GM12878 (cell line): Measurements from ENCODE around the gene SLC9A3. TPM values are rescaled to one million over a fixed set of nuclear protein-coding genes. Genes with fewer than 3 reads are reported as not detected.

ENCODE experiments used
- ATAC-seq: fragments of 200-7000 bp; cut with Tn5 transposase; 3 replicates; pipeline ENCODE4 v1.9.1; 2020; ENCODE audit warnings: mild to moderate bottlenecking, moderate library complexity
- BruUV-seq: library from RNA; stranded (reverse); fragments of 400-500 nt; replicated peaks from 2 replicates; lab custom pipeline; 2021; lab: Mats Ljungman, UMichigan
- CTCF ChIA-PET: fragments of 300-600 bp; sonication (Branson Sonifier 250); formaldehyde crosslinking; extraction: SDS; loops from one replicate; lab custom pipeline; 2021; ENCODE audit warnings: inconsistent platforms; lab: Yijun Ruan, JAX
- POLR2A ChIA-PET: fragments of 350-600 bp; formaldehyde crosslinking; extraction: SDS; loops from one replicate; lab custom pipeline; 2021; ENCODE audit warnings: inconsistent platforms; lab: Charles Lee
- RAD21 ChIA-PET: fragments of 300-600 bp; sonication (Branson Sonifier 250); formaldehyde crosslinking; loops from one replicate; lab custom pipeline; 2023; ENCODE audit warnings: antibody characterized with exemption; ENCODE audit not compliant: unreplicated experiment; lab: Charles Lee
- SMC1A ChIA-PET: fragments of 300-600 bp; sonication (Branson Sonifier 250); formaldehyde crosslinking; loops from one replicate; lab custom pipeline; 2023; ENCODE audit not compliant: unreplicated experiment, uncharacterized antibody; lab: Charles Lee
- DNase-seq: peaks from one replicate; pipeline ENCODE4 v3.0.0-alpha.2; 2011; ENCODE audit warnings: low read depth, low spot score
- FAIRE-seq: peaks from 3 replicates; lab custom pipeline; 2011; peaks lifted over from hg19 to GRCh38; lab: Jason Lieb, UNC
- H2AFZ ChIP-seq: 2 replicates; pipeline ENCODE4 v1.6.0; 2011; ENCODE audit warnings: low read depth, low read length, control low read depth; ENCODE audit not compliant: control insufficient read depth
- H3K27ac ChIP-seq: 2 replicates; pipeline ENCODE4 v1.5.1; 2011; ENCODE audit warnings: control low read depth; ENCODE audit not compliant: control insufficient read depth, insufficient read depth
- H3K27me3 ChIP-seq, 2 experiments: replicated peaks in 1 of 2; 2 replicates each; pipeline versions ENCODE4 v1.6.0 to v1.6.1; 2011; ENCODE audit warnings: low read length in 1 of 2; ENCODE audit not compliant: control insufficient read depth in 2 of 2, insufficient read depth in 2 of 2
- H3K36me3 ChIP-seq, 2 experiments: 2 replicates each; pipeline ENCODE4 v1.5.1; 2011; ENCODE audit warnings: low read length in 1 of 2; ENCODE audit not compliant: control insufficient read depth in 2 of 2, insufficient read depth in 2 of 2
- H3K4me1 ChIP-seq: 2 replicates; pipeline ENCODE4 v1.6.1; 2011; ENCODE audit warnings: mild to moderate bottlenecking, low read length, moderate library complexity, mixed read lengths; ENCODE audit not compliant: control insufficient read depth, insufficient read depth
- H3K4me2 ChIP-seq: 2 replicates; pipeline ENCODE4 v1.6.0; 2011; ENCODE audit warnings: control low read depth; ENCODE audit not compliant: control insufficient read depth, insufficient read depth
- H3K4me3 ChIP-seq: fragments of 200-600 bp; sonication (generic); 2 replicates; pipeline ENCODE4 v1.5.1; 2016
- H3K79me2 ChIP-seq: 2 replicates; pipeline ENCODE4 v1.6.0; 2011; ENCODE audit warnings: low read length; ENCODE audit not compliant: control insufficient read depth, insufficient read depth
- H3K9ac ChIP-seq: 2 replicates; pipeline ENCODE4 v1.8.0; 2011; ENCODE audit warnings: low read length, control low read depth, mixed read lengths; ENCODE audit not compliant: control insufficient read depth, insufficient read depth
- H3K9me3 ChIP-seq: replicated peaks from 3 replicates; pipeline ENCODE4 v1.5.1; 2011; ENCODE audit warnings: mild to moderate bottlenecking, low read length; ENCODE audit not compliant: control insufficient read depth, insufficient read depth
- H4K20me1 ChIP-seq: 2 replicates; pipeline ENCODE4 v1.6.0; 2011; ENCODE audit not compliant: control insufficient read depth, insufficient read depth
- BHLHE40 ChIP-seq, 2 experiments: fragments of 450-650 bp in 1 of 2; IDR thresholded peaks; 2 replicates each; pipeline ENCODE4 v1.6.1; 2011 to 2017; ENCODE audit warnings: low read depth in 2 of 2, borderline replicate concordance in 1 of 2, improper control_type of control experiment in 1 of 2, low read length in 1 of 2, mild to moderate bottlenecking in 1 of 2
- FOXM1 ChIP-seq: IDR thresholded peaks from 2 replicates; pipeline ENCODE4 v1.6.1; 2012; ENCODE audit warnings: low read depth, mild to moderate bottlenecking, inconsistent platforms, low read length, moderate library complexity
- MEF2B ChIP-seq: fragments of 450-650 bp; IDR thresholded peaks from 2 replicates; pipeline ENCODE4 v1.6.1; 2018; ENCODE audit warnings: mild to moderate bottlenecking, moderate library complexity; ENCODE audit not compliant: partially characterized antibody, poor library complexity, severe bottlenecking
- YBX1 ChIP-seq: fragments of 450-650 bp; IDR thresholded peaks from 2 replicates; pipeline ENCODE4 v1.6.1; 2016; ENCODE audit warnings: antibody characterized with exemption
- WGBS: methylation state at CpG from one replicate; pipeline ENCODE4 v1.1.6; 2016; ENCODE audit warnings: low lambda C conversion rate; ENCODE audit not compliant: insufficient replicate concordance, insufficient coverage; ENCODE audit errors: missing lambda C conversion rate; 5-methylcytosine and 5-hydroxymethylcytosine counted together
- in situ Hi-C: fragments of 300-500 bp; cut with MboI; formaldehyde crosslinking; loops from 9 replicates; pipeline ENCODE4 v1.14.3; 2018; ENCODE audit warnings: mixed read lengths
- intact Hi-C: fragments of 100-400 bp; cut with micrococcal nuclease; formaldehyde crosslinking; loops from one replicate; pipeline ENCODE4 v1.14.2; 2022; ENCODE audit not compliant: unreplicated experiment
- polyA plus RNA-seq, 11 experiments: library from polyadenylated mRNA; depleted of rRNA in 4 of 11; unstranded in 6 of 11; stranded (reverse) in 5 of 11; fragments of >200 nt; fragmentation: Nextera tagmentation in 4 of 11; fragmentation: Illumina TruSeq in 1 of 11; extraction: Ambion mirVana in 4 of 11; extraction: Trizol in 1 of 11; gene quantifications; 1 replicate in 1 of 11; 2 replicates in 10 of 11; pipeline versions ENCODE4 v1.2.1 to v1.2.3, GENCODE V29; 2011 to 2016; ENCODE audit warnings: inconsistent platforms in 2 of 11, missing spikeins in 2 of 11, low read depth in 1 of 11
- total RNA-seq, 4 experiments: library from RNA; depleted of rRNA in 3 of 4; stranded (reverse); fragments of >200 nt in 3 of 4; fragmentation: Illumina TruSeq in 1 of 4; extraction: Trizol in 1 of 4; gene quantifications; 2 replicates each; pipeline versions ENCODE4 v1.2.1 to v1.2.3, GENCODE V29; 2013 to 2021
- TF ChIP-seq, protein P1 (sequence below): fragments of 450-650 bp; IDR thresholded peaks from 2 replicates; pipeline ENCODE4 v1.6.1; 2018; ENCODE audit warnings: borderline replicate concordance, mild to moderate bottlenecking; ENCODE audit not compliant: partially characterized antibody

The SLC9A3 gene
- total and polyA plus RNA-seq, 10 of the 15 experiments (the other 5 are each of a cell fraction or from before 2014, with no cell fraction given): 0.04 to 5.2 (median 2.3) TPM; not detected in 1

DNA sequence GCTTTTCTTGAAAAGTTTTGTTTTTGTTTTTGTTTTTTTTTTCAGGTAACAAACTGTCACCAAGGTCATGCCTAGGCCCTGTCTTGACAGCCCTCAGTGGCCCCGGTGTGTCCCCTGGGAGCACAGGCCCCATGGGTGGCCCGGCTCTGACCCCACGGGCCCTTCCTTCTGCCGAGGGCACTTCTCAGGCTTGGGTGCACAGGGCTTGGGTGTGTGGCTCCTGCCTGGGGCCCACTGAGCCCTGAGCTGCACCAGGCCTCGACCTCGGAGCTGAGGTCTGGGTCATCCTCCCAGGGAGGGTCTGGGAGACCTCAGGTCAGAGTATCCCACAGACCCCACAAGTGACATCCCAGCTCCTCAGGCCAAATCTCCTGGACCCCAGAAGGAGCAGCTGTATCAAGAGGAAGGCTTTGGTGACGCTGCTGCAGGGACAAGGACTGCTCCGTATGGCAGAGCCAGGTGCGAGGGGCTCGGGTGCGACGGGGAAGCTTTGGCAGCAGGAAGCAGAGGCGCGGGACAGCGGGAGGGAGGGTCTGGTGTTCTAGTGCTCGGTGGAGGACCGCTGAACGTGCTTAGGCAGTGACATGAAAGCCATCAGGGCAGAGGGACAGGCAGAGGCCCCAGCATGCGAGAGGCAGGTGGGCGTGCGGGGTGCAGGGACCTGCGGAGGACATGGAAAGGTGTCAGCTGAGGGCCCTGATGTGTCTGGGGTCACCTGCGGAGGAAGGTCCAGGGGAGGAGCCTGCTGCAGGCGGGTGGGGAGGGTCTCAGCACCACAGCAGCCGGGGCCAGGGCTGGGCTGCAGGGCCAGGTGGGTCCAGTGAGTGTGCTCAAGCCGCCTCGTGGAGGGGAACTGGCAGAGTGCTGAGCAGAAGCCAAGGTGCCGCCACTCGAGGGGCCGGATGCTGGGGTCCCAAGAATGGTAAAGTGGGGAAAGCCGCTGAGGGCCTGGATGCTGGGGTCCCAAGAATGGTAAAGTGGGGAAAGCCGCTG is 18.4 kb upstream of the SLC9A3 start:
- FAIRE-seq (no peak), ATAC-seq (no peak), DNase-seq (no peak)
- no peak overlapping the region for H2AFZ ChIP-seq
- RAD21 ChIA-PET: interaction anchor here (2.2 kb wide), 1 partner anchor 226 kb away, joined by 6 read pairs; no protein-coding TSS in a partner anchor
- POLR2A ChIA-PET: interaction anchor here (0.6 to 1.0 kb wide), 3 partner anchors 69 to 272 kb away, joined by 3 to 5 read pairs (median 3); no protein-coding TSS in a partner anchor
- no peaks in the 10 kb centered on the region for H4K20me1 ChIP-seq
- BruUV-seq: no TSS peak
- WGBS: 73% methylated on average over 27 of the region's 32 CpGs
- no peaks in the 10 kb centered on the region; a peak in 1 of 4 replicates for H3K27me3 ChIP-seq
- SMC1A ChIA-PET: no interaction called here
- H3K36me3 ChIP-seq: no peaks in the 10 kb centered on the region
- H3K27ac ChIP-seq: no peak overlapping the region
- peak; percentile 28 for TF ChIP-seq MEF2B
- no peak for TF ChIP-seq BHLHE40 (IDR thresholded peaks at IDR 0.05; ENCODE audit: borderline replicate concordance in 1 of 2, low read depth in 2 of 2, low read length in 1 of 2)
- TF ChIP-seq, protein P1, sequence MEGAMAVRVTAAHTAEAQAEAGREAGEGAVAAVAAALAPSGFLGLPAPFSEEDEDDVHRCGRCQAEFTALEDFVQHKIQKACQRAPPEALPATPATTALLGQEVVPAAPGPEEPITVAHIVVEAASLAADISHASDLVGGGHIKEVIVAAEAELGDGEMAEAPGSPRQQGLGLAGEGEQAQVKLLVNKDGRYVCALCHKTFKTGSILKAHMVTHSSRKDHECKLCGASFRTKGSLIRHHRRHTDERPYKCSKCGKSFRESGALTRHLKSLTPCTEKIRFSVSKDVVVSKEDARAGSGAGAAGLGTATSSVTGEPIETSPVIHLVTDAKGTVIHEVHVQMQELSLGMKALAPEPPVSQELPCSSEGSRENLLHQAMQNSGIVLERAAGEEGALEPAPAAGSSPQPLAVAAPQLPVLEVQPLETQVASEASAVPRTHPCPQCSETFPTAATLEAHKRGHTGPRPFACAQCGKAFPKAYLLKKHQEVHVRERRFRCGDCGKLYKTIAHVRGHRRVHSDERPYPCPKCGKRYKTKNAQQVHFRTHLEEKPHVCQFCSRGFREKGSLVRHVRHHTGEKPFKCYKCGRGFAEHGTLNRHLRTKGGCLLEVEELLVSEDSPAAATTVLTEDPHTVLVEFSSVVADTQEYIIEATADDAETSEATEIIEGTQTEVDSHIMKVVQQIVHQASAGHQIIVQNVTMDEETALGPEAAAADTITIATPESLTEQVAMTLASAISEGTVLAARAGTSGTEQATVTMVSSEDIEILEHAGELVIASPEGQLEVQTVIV: no peak
- TF ChIP-seq FOXM1: no peak
- no peak for TF ChIP-seq YBX1
- H3K79me2 ChIP-seq: no peaks in the 10 kb centered on the region
- H3K9ac ChIP-seq: no peak overlapping the region
- in situ Hi-C loops: no loop called here
- H3K4me1 ChIP-seq: peaks cover 20% of the 10 kb centered on the region
- CTCF ChIA-PET: interaction anchor here (1.2 kb wide), 1 partner anchor 225 kb away, joined by 3 read pairs; no protein-coding TSS in a partner anchor
- H3K9me3 ChIP-seq: no peaks in the 10 kb centered on the region; the same call in 2 of the 3 replicates
- H3K4me3 ChIP-seq: no peak overlapping the region
- intact Hi-C loops: loop anchor here (10.0 kb wide), 1 partner anchor 228 kb away; no protein-coding TSS in a partner anchor
- H3K4me2 ChIP-seq: no peak overlapping the region
